SK-N-SH (cell line): ENCODE results near the gene TRIM40.

ENCODE experiments used
- GABPA ChIP-seq: IDR thresholded peaks from 2 replicates; pipeline ENCODE4 v1.4.0; 2012; ENCODE audit warnings: low read depth, mild to moderate bottlenecking
- TF ChIP-seq, protein P1 (sequence below): fragments of 200-600 bp; sonication (generic); IDR thresholded peaks from 2 replicates; pipeline ENCODE4 v1.6.1; 2017; ENCODE audit warnings: antibody characterized with exemption, mild to moderate bottlenecking, moderate library complexity

DNA sequence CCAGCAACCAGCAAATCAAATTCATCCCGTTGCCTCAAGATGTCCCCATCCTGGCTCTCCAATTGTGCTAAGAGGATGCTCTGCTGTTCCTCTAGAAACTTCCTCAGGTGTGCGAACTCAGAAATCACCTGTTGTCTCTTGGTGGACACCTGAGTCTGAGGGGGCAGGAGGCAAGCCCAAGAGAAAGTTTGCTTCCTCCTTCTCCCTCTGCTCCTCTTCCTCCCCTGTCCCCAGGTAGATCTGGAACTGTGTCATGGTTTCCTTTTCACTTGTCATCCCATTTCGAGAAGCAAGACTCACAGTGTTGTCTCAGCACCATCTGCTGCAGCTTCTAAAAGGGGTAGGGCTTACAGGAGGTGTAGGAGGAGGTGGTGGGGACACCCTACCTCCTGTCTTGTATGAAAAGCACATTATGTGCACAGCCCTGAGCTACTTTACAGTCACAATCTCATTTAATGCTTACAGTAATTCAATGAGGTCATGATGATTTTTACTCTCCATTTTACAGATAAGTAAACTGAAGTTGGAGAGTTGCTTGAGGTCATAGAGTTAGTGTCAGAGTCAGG, 22.6 kb downstream of the TRIM40 start:
- no peak for TF ChIP-seq GABPA
- TF ChIP-seq, protein P1, sequence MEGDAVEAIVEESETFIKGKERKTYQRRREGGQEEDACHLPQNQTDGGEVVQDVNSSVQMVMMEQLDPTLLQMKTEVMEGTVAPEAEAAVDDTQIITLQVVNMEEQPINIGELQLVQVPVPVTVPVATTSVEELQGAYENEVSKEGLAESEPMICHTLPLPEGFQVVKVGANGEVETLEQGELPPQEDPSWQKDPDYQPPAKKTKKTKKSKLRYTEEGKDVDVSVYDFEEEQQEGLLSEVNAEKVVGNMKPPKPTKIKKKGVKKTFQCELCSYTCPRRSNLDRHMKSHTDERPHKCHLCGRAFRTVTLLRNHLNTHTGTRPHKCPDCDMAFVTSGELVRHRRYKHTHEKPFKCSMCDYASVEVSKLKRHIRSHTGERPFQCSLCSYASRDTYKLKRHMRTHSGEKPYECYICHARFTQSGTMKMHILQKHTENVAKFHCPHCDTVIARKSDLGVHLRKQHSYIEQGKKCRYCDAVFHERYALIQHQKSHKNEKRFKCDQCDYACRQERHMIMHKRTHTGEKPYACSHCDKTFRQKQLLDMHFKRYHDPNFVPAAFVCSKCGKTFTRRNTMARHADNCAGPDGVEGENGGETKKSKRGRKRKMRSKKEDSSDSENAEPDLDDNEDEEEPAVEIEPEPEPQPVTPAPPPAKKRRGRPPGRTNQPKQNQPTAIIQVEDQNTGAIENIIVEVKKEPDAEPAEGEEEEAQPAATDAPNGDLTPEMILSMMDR, result no peak
